GM12874 (cell line): ENCODE data around the gene SH3YL1.

Source experiments
- TF ChIP-seq, protein P1 (sequence below): IDR thresholded peaks from 2 replicates; pipeline ENCODE4 v1.5.1; 2011; ENCODE audit warnings: low read depth, mild to moderate bottlenecking, control low read depth, low read length, moderate library complexity; ENCODE audit not compliant: insufficient read depth

The SH3YL1 gene, protein sequence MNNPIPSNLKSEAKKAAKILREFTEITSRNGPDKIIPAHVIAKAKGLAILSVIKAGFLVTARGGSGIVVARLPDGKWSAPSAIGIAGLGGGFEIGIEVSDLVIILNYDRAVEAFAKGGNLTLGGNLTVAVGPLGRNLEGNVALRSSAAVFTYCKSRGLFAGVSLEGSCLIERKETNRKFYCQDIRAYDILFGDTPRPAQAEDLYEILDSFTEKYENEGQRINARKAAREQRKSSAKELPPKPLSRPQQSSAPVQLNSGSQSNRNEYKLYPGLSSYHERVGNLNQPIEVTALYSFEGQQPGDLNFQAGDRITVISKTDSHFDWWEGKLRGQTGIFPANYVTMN

DNA sequence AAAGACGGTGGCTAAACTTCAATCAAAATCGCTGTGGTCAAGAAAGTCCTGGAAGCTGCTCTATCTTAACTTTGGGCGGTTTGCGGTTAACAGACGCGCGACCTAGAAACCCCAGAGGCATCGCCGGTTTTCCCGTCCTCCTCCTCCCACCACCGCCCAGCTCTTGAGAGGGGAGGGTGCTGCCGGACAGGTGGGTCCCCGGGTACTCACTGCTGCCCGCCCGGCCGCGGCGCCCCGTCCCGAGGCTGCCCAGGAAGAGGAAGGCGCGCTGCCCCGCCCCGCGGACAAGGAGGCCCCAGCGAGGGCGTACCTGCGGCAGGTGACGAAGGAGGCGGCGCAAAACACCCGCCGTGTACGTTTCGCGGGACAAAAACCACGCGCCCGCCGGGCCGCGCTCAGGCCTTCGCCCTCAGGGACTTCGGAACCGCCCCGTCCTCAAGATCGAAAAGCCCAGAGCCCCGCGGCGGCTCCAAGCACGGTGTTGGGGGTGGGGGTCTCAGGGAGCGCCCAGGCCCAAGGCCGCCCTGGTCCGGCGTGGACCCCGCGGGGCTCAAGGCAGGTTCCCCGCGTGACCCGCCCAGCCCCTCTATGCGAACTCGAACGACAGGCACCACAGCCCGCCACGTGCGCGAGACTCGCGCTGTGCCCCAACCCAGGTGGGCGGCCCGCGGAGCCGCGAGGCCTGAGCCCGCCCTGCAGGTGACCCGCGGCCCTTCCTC lies at the start of gene SH3YL1:
Gene SH3YL1 (minus strand): TSS at position 259 of the 719 bp plus-strand sequence. CDS start 48 bp downstream, at position 211.
- TF ChIP-seq, protein P1, sequence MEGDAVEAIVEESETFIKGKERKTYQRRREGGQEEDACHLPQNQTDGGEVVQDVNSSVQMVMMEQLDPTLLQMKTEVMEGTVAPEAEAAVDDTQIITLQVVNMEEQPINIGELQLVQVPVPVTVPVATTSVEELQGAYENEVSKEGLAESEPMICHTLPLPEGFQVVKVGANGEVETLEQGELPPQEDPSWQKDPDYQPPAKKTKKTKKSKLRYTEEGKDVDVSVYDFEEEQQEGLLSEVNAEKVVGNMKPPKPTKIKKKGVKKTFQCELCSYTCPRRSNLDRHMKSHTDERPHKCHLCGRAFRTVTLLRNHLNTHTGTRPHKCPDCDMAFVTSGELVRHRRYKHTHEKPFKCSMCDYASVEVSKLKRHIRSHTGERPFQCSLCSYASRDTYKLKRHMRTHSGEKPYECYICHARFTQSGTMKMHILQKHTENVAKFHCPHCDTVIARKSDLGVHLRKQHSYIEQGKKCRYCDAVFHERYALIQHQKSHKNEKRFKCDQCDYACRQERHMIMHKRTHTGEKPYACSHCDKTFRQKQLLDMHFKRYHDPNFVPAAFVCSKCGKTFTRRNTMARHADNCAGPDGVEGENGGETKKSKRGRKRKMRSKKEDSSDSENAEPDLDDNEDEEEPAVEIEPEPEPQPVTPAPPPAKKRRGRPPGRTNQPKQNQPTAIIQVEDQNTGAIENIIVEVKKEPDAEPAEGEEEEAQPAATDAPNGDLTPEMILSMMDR, result no peak

DNA sequence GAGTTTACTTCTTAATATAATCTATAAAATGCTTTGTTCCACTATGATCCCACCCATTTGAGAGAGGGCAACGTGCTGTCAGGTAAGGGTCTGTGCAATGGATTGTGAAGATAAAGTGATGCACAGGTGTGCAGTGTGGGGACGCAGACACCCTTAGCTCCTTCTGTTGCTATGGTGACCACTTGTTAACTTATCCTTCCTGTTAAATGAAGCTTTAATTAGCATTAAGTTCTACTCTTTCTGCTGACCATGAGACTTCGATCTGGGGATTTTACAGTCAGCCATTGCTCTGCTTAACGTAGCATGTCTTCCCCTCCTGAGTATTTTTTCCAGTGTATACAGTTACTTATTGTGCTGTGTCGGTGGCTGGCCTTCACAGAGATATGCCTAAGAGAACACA lies 47.2 kb upstream of the SH3YL1 start:
- TF ChIP-seq, protein P1, result no peak

DNA sequence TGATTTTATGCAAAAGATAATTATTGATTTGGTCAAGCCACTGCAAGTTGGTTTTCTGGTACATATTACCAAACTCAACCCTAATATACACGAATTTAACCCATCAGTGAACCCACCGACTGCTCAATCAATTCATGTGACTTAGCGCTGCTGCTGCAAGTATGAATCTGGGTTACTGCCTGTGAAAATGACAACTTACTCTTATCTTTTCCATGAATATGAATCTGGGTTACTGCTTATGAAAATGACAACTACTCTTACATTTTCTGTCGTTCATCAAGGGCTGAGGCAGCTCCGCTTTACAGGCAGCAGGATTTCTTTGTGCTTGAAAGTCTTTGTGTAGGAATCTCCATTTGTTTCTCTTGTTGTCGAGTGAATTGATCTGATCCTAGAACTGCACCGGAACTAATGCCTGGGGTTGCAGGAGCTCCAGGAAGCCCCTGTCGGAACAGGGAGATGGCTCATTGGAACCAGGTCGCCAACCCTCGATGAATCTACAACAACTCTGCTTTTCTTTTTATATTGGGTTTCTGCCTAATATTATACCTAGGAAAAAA lies 46.2 kb upstream of the SH3YL1 start:
- TF ChIP-seq, protein P1, result no peak

DNA sequence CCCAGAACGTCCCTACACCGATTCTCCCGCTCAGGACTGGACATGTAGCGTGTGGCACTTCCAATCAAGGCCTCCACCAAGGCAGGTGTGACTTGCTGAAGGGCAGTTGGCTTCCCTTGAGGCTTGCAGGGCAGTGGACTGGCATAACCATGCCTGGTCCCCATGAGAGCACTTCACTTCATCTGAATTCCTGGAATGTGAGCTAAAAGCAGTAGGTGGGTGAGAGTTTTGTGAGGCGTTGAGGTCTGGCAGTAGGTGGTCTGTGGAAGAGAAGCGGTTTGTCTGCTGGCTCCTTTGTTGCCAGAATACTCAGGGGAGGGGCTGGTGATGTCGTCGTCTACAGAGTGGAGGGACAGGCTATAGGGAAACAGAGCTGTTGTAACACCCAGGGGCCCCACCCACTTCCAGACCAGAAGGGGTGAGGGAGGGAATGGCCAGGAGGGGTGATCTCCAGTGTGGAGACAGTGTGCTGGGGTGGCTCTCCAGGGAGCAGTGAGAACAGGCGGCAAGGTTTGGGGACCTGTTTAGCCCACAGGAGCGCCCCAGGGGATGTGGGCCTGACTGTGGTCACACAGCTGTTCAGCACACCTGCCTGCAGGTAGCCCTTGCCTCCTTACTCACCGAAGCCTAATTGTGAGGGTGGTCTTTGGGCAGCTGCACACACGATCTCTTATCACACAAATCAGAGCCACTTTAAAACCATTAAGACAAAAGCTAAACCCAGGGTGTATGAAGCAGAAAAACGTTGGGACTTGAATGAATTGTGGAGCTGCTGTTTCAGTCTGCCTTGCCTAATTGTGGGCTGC lies 45.5 kb upstream of the SH3YL1 start:
- TF ChIP-seq, protein P1, result no peak

DNA sequence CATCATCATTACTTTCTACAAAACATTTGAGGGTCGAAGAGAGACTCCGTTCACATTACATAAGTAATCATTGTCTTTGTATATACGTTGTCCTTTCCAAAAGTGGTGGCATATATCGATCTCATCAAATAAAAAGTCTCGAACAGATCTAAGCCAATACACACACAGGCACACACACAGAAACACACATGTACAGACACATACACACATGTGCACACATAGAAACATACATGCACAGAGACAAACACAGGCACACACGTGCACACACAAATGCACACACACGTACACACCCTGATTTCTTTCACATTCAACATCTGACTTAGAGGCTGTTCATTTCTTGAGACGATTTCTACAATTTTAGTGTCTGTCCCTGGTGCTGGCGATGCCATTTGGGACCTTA lies 41.5 kb upstream of the SH3YL1 start:
- TF ChIP-seq, protein P1, result no peak

DNA sequence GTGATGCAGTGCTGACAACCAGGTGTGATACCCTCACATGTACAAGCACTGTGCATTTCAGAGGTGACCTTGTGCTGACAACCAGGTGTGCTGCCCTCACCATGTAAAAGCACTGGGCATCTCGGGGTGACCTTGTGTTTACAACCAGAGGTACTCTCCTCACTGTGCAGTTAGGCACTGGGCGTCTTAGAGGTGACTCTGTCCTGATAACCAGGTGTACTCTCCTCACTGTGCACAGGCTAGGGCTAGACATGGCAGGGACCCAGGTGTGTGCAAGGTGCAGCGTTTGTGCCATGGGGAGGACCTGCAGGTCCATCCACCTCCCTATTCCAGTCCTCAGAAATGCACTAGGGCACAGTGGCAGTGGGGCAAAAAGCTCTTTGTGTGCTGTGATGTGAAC lies 32.5 kb upstream of the SH3YL1 start:
- TF ChIP-seq, protein P1, result no peak

DNA sequence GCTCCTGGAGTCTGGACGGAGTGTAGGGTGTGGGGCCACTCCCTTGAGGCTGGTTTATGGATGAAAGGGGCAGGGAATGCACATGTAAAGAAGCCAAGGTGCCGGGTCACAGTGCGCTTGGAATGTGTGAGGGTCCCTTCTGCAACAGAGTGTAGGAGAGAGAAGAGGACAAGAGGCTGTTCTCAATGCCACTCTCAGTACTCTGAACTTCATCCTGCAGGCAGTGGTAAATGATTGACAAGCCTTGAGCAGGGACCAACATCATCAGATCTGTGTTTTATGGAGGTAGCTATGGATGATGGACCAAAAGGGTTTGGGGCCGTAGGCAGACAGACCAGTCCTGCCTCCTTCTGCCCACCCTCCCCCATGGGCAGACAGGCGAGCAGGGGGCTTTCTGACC lies 31.3 kb upstream of the SH3YL1 start:
- TF ChIP-seq, protein P1, result no peak
